IMR-90 (cell line): Measurements from ENCODE around the gene ZNF264. TPM values are rescaled to one million over a fixed set of nuclear protein-coding genes. Genes with fewer than 3 reads are reported as not detected.

Experiments
- ATAC-seq: fragments of 200-7000 bp; cut with Tn5 transposase; 2 replicates; pipeline ENCODE4 v1.9.1; 2020; ENCODE audit warnings: low read depth, mild to moderate bottlenecking, moderate library complexity
- BruUV-seq: library from RNA; stranded (reverse); fragments of 400-500 nt; replicated peaks from 2 replicates; lab custom pipeline; 2021; lab: Mats Ljungman, UMichigan
- CTCF ChIA-PET: fragments of 300-600 bp; formaldehyde crosslinking; extraction: SDS; loops from one replicate; lab custom pipeline; 2021; ENCODE audit warnings: antibody characterized with exemption; lab: Yijun Ruan, JAX
- POLR2A ChIA-PET: fragments of 300-600 bp; sonication (Branson Sonifier 250); formaldehyde crosslinking; loops from one replicate; lab custom pipeline; 2022; ENCODE audit warnings: antibody characterized with exemption; ENCODE audit not compliant: unreplicated experiment; lab: Charles Lee
- DNase-seq: peaks from one replicate; pipeline ENCODE4 v3.0.0; 2013
- H2AFZ ChIP-seq: replicated peaks from 2 replicates; pipeline ENCODE3; 2013; ENCODE audit warnings: low read length, mild to moderate bottlenecking; ENCODE audit not compliant: poor library complexity
- H2AK5ac ChIP-seq: 2 replicates; pipeline ENCODE4 v1.6.1; 2013; ENCODE audit warnings: low read depth, low read length, inconsistent platforms
- H2AK9ac ChIP-seq: replicated peaks from 2 replicates; pipeline ENCODE3; 2013; ENCODE audit warnings: mild to moderate bottlenecking, low read depth, low read length, moderate library complexity; ENCODE audit not compliant: poor library complexity
- H2BK120ac ChIP-seq: 2 replicates; pipeline ENCODE4 v1.6.1; 2013; ENCODE audit warnings: low read depth, low read length, inconsistent platforms
- H2BK15ac ChIP-seq: 3 replicates; pipeline ENCODE4 v1.6.1; 2013; ENCODE audit warnings: low read depth, low read length, inconsistent platforms
- H2BK20ac ChIP-seq: 2 replicates; pipeline ENCODE4 v1.6.1; 2013; ENCODE audit warnings: low read depth, mild to moderate bottlenecking, inconsistent platforms, low read length, moderate library complexity
- H2BK5ac ChIP-seq: 2 replicates; pipeline ENCODE4 v1.6.1; 2013; ENCODE audit warnings: mild to moderate bottlenecking, low read depth, low read length, inconsistent platforms; ENCODE audit not compliant: poor library complexity, severe bottlenecking
- H3K14ac ChIP-seq: replicated peaks from 2 replicates; pipeline ENCODE4 v1.6.1; 2013; ENCODE audit warnings: low read depth, low read length, inconsistent platforms
- H3K18ac ChIP-seq: 2 replicates; pipeline ENCODE4 v1.6.1; 2013; ENCODE audit warnings: low read depth, low read length, control low read depth
- H3K23ac ChIP-seq: 2 replicates; pipeline ENCODE4 v1.6.1; 2013; ENCODE audit warnings: low read depth, low read length, inconsistent platforms
- H3K27ac ChIP-seq: 2 replicates; pipeline ENCODE4 v1.5.1; 2013; ENCODE audit warnings: mild to moderate bottlenecking, control low read depth, low read length; ENCODE audit not compliant: insufficient read depth
- H3K27me3 ChIP-seq: 2 replicates; pipeline ENCODE4 v1.6.1; 2013; ENCODE audit warnings: low read length; ENCODE audit not compliant: control insufficient read depth, insufficient read depth
- H3K36me3 ChIP-seq: 2 replicates; pipeline ENCODE4 v1.6.1; 2013; ENCODE audit warnings: low read length, mixed read lengths; ENCODE audit not compliant: control insufficient read depth, insufficient read depth
- H3K4ac ChIP-seq: 2 replicates; pipeline ENCODE4 v1.6.1; 2013; ENCODE audit warnings: low read depth, low read length, inconsistent platforms
- H3K4me1 ChIP-seq: 2 replicates; pipeline ENCODE4 v1.6.1; 2013; ENCODE audit warnings: low read length, mixed read lengths; ENCODE audit not compliant: control insufficient read depth, insufficient read depth
- H3K4me2 ChIP-seq: 2 replicates; pipeline ENCODE4 v1.6.1; 2013; ENCODE audit warnings: low read depth, mild to moderate bottlenecking, control low read depth, low read length, moderate library complexity
- H3K4me3 ChIP-seq: 2 replicates; pipeline ENCODE4 v1.5.1; 2013; ENCODE audit warnings: low read depth, mild to moderate bottlenecking, control low read depth, low read length, moderate library complexity; ENCODE audit not compliant: insufficient read depth
- H3K56ac ChIP-seq: 2 replicates; pipeline ENCODE4 v1.6.1; 2013; ENCODE audit warnings: low read length, inconsistent platforms; ENCODE audit not compliant: insufficient read depth; ENCODE audit errors: extremely low read depth
- H3K79me1 ChIP-seq, 2 experiments: 2 replicates each; pipeline ENCODE4 v1.6.1; 2013; ENCODE audit warnings: low read length in 2 of 2, inconsistent platforms in 1 of 2, low read depth in 1 of 2
- H3K9ac ChIP-seq: 2 replicates; pipeline ENCODE4 v1.6.1; 2013; ENCODE audit warnings: low read depth, low read length, control low read depth
- H3K9me1 ChIP-seq: 2 replicates; pipeline ENCODE4 v1.6.1; 2013; ENCODE audit warnings: low read length, inconsistent platforms; ENCODE audit not compliant: insufficient read depth
- H3K9me3 ChIP-seq: 2 replicates; pipeline ENCODE4 v1.6.1; 2013; ENCODE audit warnings: low read length; ENCODE audit not compliant: control insufficient read depth, insufficient read depth
- H4K20me1 ChIP-seq: 2 replicates; pipeline ENCODE4 v1.6.1; 2013; ENCODE audit warnings: low read length, inconsistent platforms; ENCODE audit not compliant: insufficient read depth
- H4K5ac ChIP-seq: 2 replicates; pipeline ENCODE4 v1.6.1; 2013; ENCODE audit warnings: mild to moderate bottlenecking, low read depth, low read length, control low read depth
- H4K8ac ChIP-seq, 2 experiments: 2 replicates each; pipeline ENCODE4 v1.6.1; 2013; ENCODE audit warnings: low read depth in 2 of 2, low read length in 2 of 2, control low read depth in 1 of 2, inconsistent platforms in 1 of 2
- H4K91ac ChIP-seq: 2 replicates; pipeline ENCODE4 v1.6.1; 2013; ENCODE audit warnings: low read depth, low read length, inconsistent platforms; ENCODE audit not compliant: insufficient read depth
- BHLHE40 ChIP-seq: fragments of 150-350 bp; IDR thresholded peaks from 2 replicates; pipeline ENCODE4 v1.6.1; 2016; ENCODE audit warnings: mild to moderate bottlenecking, low read depth, low read length
- CEBPB ChIP-seq: IDR thresholded peaks from 2 replicates; pipeline ENCODE4 v1.6.1; 2012; ENCODE audit warnings: low read depth, low read length, improper control_type of control experiment
- MAFK ChIP-seq: IDR thresholded peaks from 2 replicates; pipeline ENCODE4 v1.6.1; 2012; ENCODE audit warnings: low read depth, low read length, improper control_type of control experiment
- MXI1 ChIP-seq: IDR thresholded peaks from 2 replicates; pipeline ENCODE4 v1.6.1; 2012; ENCODE audit warnings: low read depth, mild to moderate bottlenecking, low read length, moderate library complexity, borderline replicate concordance
- NFE2L2 ChIP-seq: fragments of 150-350 bp; IDR thresholded peaks from 2 replicates; pipeline ENCODE4 v1.6.1; 2016; ENCODE audit warnings: low read depth, mild to moderate bottlenecking, low read length
- RAD21 ChIP-seq: IDR thresholded peaks from 2 replicates; pipeline ENCODE4 v1.6.1; 2012; ENCODE audit warnings: low read length, improper control_type of control experiment
- RCOR1 ChIP-seq: IDR thresholded peaks from 2 replicates; pipeline ENCODE4 v1.6.1; 2012; ENCODE audit warnings: mild to moderate bottlenecking, low read length, improper control_type of control experiment; ENCODE audit not compliant: insufficient replicate concordance
- RFX5 ChIP-seq: IDR thresholded peaks from 2 replicates; pipeline ENCODE4 v1.8.0; 2012; ENCODE audit warnings: low read depth, mild to moderate bottlenecking, low read length, moderate library complexity
- WGBS, 2 experiments: methylation state at CpG; one replicate each; pipeline versions ENCODE4 v1.1.5 to v1.1.7; 2013; ENCODE audit warnings: missing lambda C conversion rate in 2 of 2; ENCODE audit not compliant: insufficient read length in 1 of 2; ENCODE audit errors: extremely low coverage in 2 of 2; 5-methylcytosine and 5-hydroxymethylcytosine counted together
- dilution Hi-C: fragments of 300-500 bp; cut with HindIII; formaldehyde crosslinking; loops from one replicate; pipeline ENCODE4 v1.14.3; 2018; ENCODE audit warnings: low sequenced_read_pairs; ENCODE audit not compliant: unreplicated experiment
- in situ Hi-C: fragments of 300-500 bp; cut with MboI; formaldehyde crosslinking; loops from 3 replicates; pipeline ENCODE4 v1.14.3; 2019; ENCODE audit warnings: low sequenced_read_pairs, inconsistent platforms, mixed read lengths
- intact Hi-C: fragments of 100-400 bp; cut with micrococcal nuclease; formaldehyde crosslinking; loops from 2 replicates; pipeline ENCODE4 v1.10.0; 2022
- polyA plus RNA-seq, 3 experiments: library from polyadenylated mRNA; depleted of rRNA; stranded (reverse); fragments of >200 nt; gene quantifications; 2 replicates each; pipeline ENCODE4 v1.2.3, GENCODE V29; 2012; ENCODE audit warnings: low replicate concordance in 1 of 3
- total RNA-seq: library from RNA; depleted of rRNA; stranded (reverse); fragments of >200 nt; gene quantifications from 2 replicates; pipeline ENCODE4 v1.2.3, GENCODE V29; 2012
- TF ChIP-seq, protein P1 (sequence below): fragments of 150-350 bp; IDR thresholded peaks from 2 replicates; pipeline ENCODE4 v1.6.1; 2016; ENCODE audit warnings: low read depth, mild to moderate bottlenecking, low read length, moderate library complexity, borderline replicate concordance
- TF ChIP-seq, protein P2 (sequence below): fragments of 150-350 bp; IDR thresholded peaks from 2 replicates; pipeline ENCODE4 v1.6.1; 2017; ENCODE audit warnings: mild to moderate bottlenecking, antibody characterized with exemption, low read length, low read depth

ZNF264 gene
- total and polyA plus RNA-seq, 2 of the 4 experiments (the other 2 are of a cell fraction), result 3.5 to 31.9 TPM

DNA sequence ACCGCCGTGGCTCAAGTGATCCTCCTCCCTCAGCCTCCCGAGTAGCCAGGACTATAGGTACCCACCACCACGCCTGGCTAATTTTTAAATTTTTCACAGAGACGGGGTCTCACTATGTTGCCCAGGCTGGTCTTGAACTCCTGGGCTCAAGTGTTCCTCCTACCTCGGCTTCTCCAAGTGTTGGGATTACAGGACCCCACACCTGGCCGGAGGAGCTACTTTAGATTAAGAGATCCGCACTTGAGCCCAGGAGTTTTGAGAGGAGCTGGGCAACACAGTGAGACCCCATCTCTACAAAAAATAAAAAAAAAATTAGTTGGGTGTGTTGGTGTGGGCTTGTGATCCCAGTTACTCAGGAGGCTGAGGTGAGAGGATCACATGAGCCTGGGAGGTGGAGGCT lies 80.0 kb downstream of the ZNF264 start:
- no TSS peak for BruUV-seq
- dilution Hi-C loops, result no loop called here

More for the DNA sequence above, 80.0 kb downstream of the ZNF264 start:
- Histone ChIP-seq H2AK9ac (no peak overlapping the region), H3K9me1 (0 out of 2 replicates have a peak, but pooled peaks cover 3% of the 10 kb centered on the region), H3K36me3 (no peaks in the 10 kb centered on the region; the same call in 1 of the 2 replicates), H3K27ac (no peak overlapping the region), H3K9me3 (no peaks in the 10 kb centered on the region), H4K5ac (no peak overlapping the region), H4K91ac (no peak overlapping the region), H2BK20ac (no peak overlapping the region), H3K27me3 (no peaks in the 10 kb centered on the region), H3K9ac (no peak overlapping the region), H3K4me1 (peaks cover 8% of the 10 kb centered on the region), H4K20me1 (no peaks in the 10 kb centered on the region), H3K4ac (no peak overlapping the region), H4K8ac (no peak overlapping the region), H3K14ac (no peak overlapping the region), H3K18ac (no peak overlapping the region), H3K79me1 (peaks cover 0 to 8% of the 10 kb centered on the region in 2 experiments; a peak in 1 of 4 replicates), H3K4me2 (no peak overlapping the region), H2BK5ac (no peak overlapping the region), H3K23ac (no peak overlapping the region), H2BK120ac (no peak overlapping the region), H3K4me3 (no peak overlapping the region), H2AFZ (no peak overlapping the region), H3K56ac (no peak overlapping the region), H2AK5ac (no peak overlapping the region; the same call in 1 of the 2 replicates), H2BK15ac (no peak overlapping the region)
- 92% methylated on average over 4 of the region's 8 CpGs; no CpG with 5 or more reads in 1 of the 2 experiments for WGBS, 2 experiments
- ATAC-seq (no peak), DNase-seq (no peak)
- POLR2A ChIA-PET, result no interaction called here
- in situ Hi-C loops (no loop called here), intact Hi-C loops (no loop called here)
- CTCF ChIA-PET, result no interaction called here
- TF ChIP-seq MAFK (no peak), BHLHE40 (no peak), RAD21 (no peak), CEBPB (no peak), MXI1 (no peak), RFX5 (no peak), RCOR1 (no peak), NFE2L2 (no peak)
- TF ChIP-seq, protein P1, sequence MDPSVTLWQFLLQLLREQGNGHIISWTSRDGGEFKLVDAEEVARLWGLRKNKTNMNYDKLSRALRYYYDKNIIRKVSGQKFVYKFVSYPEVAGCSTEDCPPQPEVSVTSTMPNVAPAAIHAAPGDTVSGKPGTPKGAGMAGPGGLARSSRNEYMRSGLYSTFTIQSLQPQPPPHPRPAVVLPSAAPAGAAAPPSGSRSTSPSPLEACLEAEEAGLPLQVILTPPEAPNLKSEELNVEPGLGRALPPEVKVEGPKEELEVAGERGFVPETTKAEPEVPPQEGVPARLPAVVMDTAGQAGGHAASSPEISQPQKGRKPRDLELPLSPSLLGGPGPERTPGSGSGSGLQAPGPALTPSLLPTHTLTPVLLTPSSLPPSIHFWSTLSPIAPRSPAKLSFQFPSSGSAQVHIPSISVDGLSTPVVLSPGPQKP, result no peak
- TF ChIP-seq, protein P2, sequence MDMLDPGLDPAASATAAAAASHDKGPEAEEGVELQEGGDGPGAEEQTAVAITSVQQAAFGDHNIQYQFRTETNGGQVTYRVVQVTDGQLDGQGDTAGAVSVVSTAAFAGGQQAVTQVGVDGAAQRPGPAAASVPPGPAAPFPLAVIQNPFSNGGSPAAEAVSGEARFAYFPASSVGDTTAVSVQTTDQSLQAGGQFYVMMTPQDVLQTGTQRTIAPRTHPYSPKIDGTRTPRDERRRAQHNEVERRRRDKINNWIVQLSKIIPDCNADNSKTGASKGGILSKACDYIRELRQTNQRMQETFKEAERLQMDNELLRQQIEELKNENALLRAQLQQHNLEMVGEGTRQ, result no peak
